Right atrium auricular region (tissue), 2 donors: Measurements from ENCODE around the gene C12orf50. TPM values are rescaled to one million over a fixed set of nuclear protein-coding genes. Genes with fewer than 3 reads are reported as not detected.

Source experiments
- DNase-seq: peaks from one replicate; pipeline ENCODE4 v3.0.0-alpha.2; 2019; ENCODE audit warnings: low spot score
- H3K27ac ChIP-seq, 2 donors: fragments of 200-600 bp; sonication (generic); 1 replicate in 1 of 2; 2 replicates in 1 of 2; pipeline ENCODE4 v1.5.1; 2016 to 2019
- H3K27me3 ChIP-seq, 2 donors: fragments of 200-600 bp; sonication (generic); one replicate each; pipeline versions ENCODE4 v1.5.1 to v1.6.0; 2017 to 2019
- H3K36me3 ChIP-seq: fragments of 200-600 bp; sonication (generic); one replicate; pipeline ENCODE4 v1.5.1; 2016
- H3K4me1 ChIP-seq, 2 donors: fragments of 200-600 bp; sonication (generic); one replicate each; pipeline versions ENCODE4 v1.5.1 to v1.6.0; 2017 to 2019
- H3K4me3 ChIP-seq, 2 donors: fragments of 200-600 bp; sonication (generic); 1 replicate in 1 of 2; 2 replicates in 1 of 2; pipeline ENCODE4 v1.5.1; 2017 to 2019; ENCODE audit warnings: mild to moderate bottlenecking in 1 of 2, moderate library complexity in 1 of 2
- H3K9me3 ChIP-seq, 2 donors: fragments of 200-600 bp; sonication (generic); one replicate each; pipeline ENCODE4 v1.5.1; 2019
- CTCF ChIP-seq, 2 donors: fragments of 200-600 bp; sonication (generic); IDR thresholded peaks; one replicate each; pipeline ENCODE4 v1.5.1; 2019; ENCODE audit warnings: antibody characterized with exemption in 2 of 2
- total RNA-seq, 2 donors: library from RNA; depleted of rRNA; stranded (reverse); fragments of >200 nt; gene quantifications; one replicate each; pipeline ENCODE4 v1.1.0, GENCODE V29; 2016

Gene C12orf50
- total RNA-seq, 2 donors from 2014 or later: not detected

- no peaks in the 10 kb centered on the region for H3K27me3 ChIP-seq
- DNase-seq: no peak
- no peak overlapping the region for H3K27ac ChIP-seq
- H3K4me1 ChIP-seq: no peaks in the 10 kb centered on the region
- H3K36me3 ChIP-seq: no peaks in the 10 kb centered on the region
- TF ChIP-seq CTCF (IDR thresholded peaks at IDR 0.05): no peak
- no peak overlapping the region for H3K4me3 ChIP-seq
- H3K9me3 ChIP-seq: no peaks in the 10 kb centered on the region
Measured at GRCh38 chr12:88015825-88016224, 13.4 kb downstream of the C12orf50 start.

GRCh38 chr12:88011755-88012154, 17.4 kb downstream of the C12orf50 start:
- Histone ChIP-seq H3K9me3 (no peaks in the 10 kb centered on the region), H3K4me3 (no peak overlapping the region), H3K36me3 (no peaks in the 10 kb centered on the region), H3K27me3 (no peaks in the 10 kb centered on the region), H3K4me1 (no peaks in the 10 kb centered on the region), H3K27ac (no peak overlapping the region)
- no peak for DNase-seq
- no peak for TF ChIP-seq CTCF (IDR thresholded peaks at IDR 0.05)

- no peak for TF ChIP-seq CTCF (IDR thresholded peaks at IDR 0.05)
- H3K27ac ChIP-seq: no peak overlapping the region
- no peak for DNase-seq
Measured at GRCh38 chr12:88006351-88006750, 22.9 kb downstream of the C12orf50 start.

GRCh38 chr12:88001327-88001726, 27.9 kb downstream of the C12orf50 start:
- no peak overlapping the region for H3K4me3 ChIP-seq

More at GRCh38 chr12:88006351-88006750, 22.9 kb downstream of the C12orf50 start:
- Histone ChIP-seq H3K27me3 (no peaks in the 10 kb centered on the region), H3K36me3 (no peaks in the 10 kb centered on the region), H3K4me1 (no peaks in the 10 kb centered on the region), H3K9me3 (peaks cover 0 to 15% of the 10 kb centered on the region in 2 donors), H3K4me3 (no peak overlapping the region)

GRCh38 chr12:87995581-87996178, 33.5 kb downstream of the C12orf50 start:
- Histone ChIP-seq H3K27me3 (no peaks in the 10 kb centered on the region), H3K27ac (no peak overlapping the region), H3K36me3 (no peaks in the 10 kb centered on the region), H3K4me3 (no peak overlapping the region), H3K9me3 (no peaks in the 10 kb centered on the region), H3K4me1 (no peaks in the 10 kb centered on the region)
- peak; percentile 29 to 76 for TF ChIP-seq CTCF (IDR thresholded peaks at IDR 0.05)
- DNase-seq: peak; percentile 66

More at GRCh38 chr12:88001327-88001726, 27.9 kb downstream of the C12orf50 start:
- Histone ChIP-seq H3K4me1 (no peaks in the 10 kb centered on the region), H3K27me3 (no peaks in the 10 kb centered on the region), H3K9me3 (peaks cover 0 to 15% of the 10 kb centered on the region in 2 donors), H3K36me3 (no peaks in the 10 kb centered on the region), H3K27ac (no peak overlapping the region)
- no peak for TF ChIP-seq CTCF (IDR thresholded peaks at IDR 0.05)
- DNase-seq: no peak

GRCh38 chr12:87991483-87991882, 37.7 kb downstream of the C12orf50 start:
- Histone ChIP-seq H3K27me3 (no peaks in the 10 kb centered on the region), H3K9me3 (no peaks in the 10 kb centered on the region), H3K4me3 (no peak overlapping the region), H3K4me1 (no peaks in the 10 kb centered on the region), H3K27ac (no peak overlapping the region), H3K36me3 (no peaks in the 10 kb centered on the region)
- DNase-seq: no peak
- TF ChIP-seq CTCF (IDR thresholded peaks at IDR 0.05): no peak
